Adipose tissue (tissue), 3 donors: ENCODE data around the gene POU2F2. TPM values are rescaled to one million over a fixed set of nuclear protein-coding genes. Genes with fewer than 3 reads are reported as not detected.

Source experiments
- H3K27ac ChIP-seq: one replicate; pipeline ENCODE4 v1.5.1; 2013; ENCODE audit warnings: low read depth, low read length
- WGBS, 3 donors: extraction: QIAGEN DNeasy Blood & Tissue Kit; methylation state at CpG; one replicate each; pipeline ENCODE4 v1.1.7; 2013; 5-methylcytosine and 5-hydroxymethylcytosine counted together
- polyA plus RNA-seq, 3 donors: library from polyadenylated mRNA; stranded (reverse); fragments of 200-250 nt; gene quantifications; one replicate each; pipeline ENCODE4 v1.2.3, GENCODE V29; 2013
- donor health status: healthy with polysubstance abuse.
- donor health status: Bipolar disorder and iron deficiency.
- donor health status: healthy.

The POU2F2 gene
- polyA plus RNA-seq, 3 donors, result 0.67 to 1.2 (median 0.83) TPM

- H3K27ac ChIP-seq, result no peak overlapping the region
- 63 to 66% (median 65%) methylated on average over 6 of the region's 6 CpGs for WGBS, 3 donors
These were observed 857 bp downstream of the POU2F2 start for GRCh38 chr19:42131149-42132029.

GRCh38 chr19:42130254-42130573, 2.0 kb downstream of the POU2F2 start:
- H3K27ac ChIP-seq, result no peak overlapping the region

- no peak overlapping the region for H3K27ac ChIP-seq
- 35 to 67% (median 36%) methylated on average over 20 of the region's 20 CpGs for WGBS, 3 donors
These were observed 2.6 kb downstream of the POU2F2 start for GRCh38 chr19:42129399-42130253.

GRCh38 chr19:42126574-42126973, 5.7 kb downstream of the POU2F2 start:
- no peak overlapping the region for H3K27ac ChIP-seq
- WGBS, 3 donors, result 74 to 82% (median 80%) methylated on average over 5 of the region's 5 CpGs

- 69 to 72% (median 69%) methylated on average over 6 of the region's 6 CpGs for WGBS, 3 donors
- no peak overlapping the region for H3K27ac ChIP-seq
These were observed 6.7 kb downstream of the POU2F2 start for GRCh38 chr19:42125536-42125935.

GRCh38 chr19:42124386-42124901, 7.8 kb downstream of the POU2F2 start:
- WGBS, 3 donors, result 80 to 85% (median 81%) methylated on average over 5 of the region's 5 CpGs
- no peak overlapping the region for H3K27ac ChIP-seq

GRCh38 chr19:42123765-42124164, 8.5 kb downstream of the POU2F2 start:
- 86 to 96% (median 96%) methylated on average over 1 of the region's 1 CpG for WGBS, 3 donors
- no peak overlapping the region for H3K27ac ChIP-seq

- no peak overlapping the region for H3K27ac ChIP-seq
- 78 to 85% (median 80%) methylated on average over 16 to 17 of the region's 17 CpGs for WGBS, 3 donors
These were observed 9.3 kb downstream of the POU2F2 start for GRCh38 chr19:42122691-42123607.

- no peak overlapping the region for H3K27ac ChIP-seq
- WGBS, 3 donors, result 16 to 69% (median 19%) methylated on average over 8 of the region's 8 CpGs
These were observed 10.6 kb downstream of the POU2F2 start for GRCh38 chr19:42121656-42122069.

GRCh38 chr19:42121036-42121621, 11.1 kb downstream of the POU2F2 start:
- H3K27ac ChIP-seq, result no peak overlapping the region
- 50 to 63% (median 51%) methylated on average over 5 of the region's 5 CpGs for WGBS, 3 donors

GRCh38 chr19:42120276-42120980, 11.8 kb downstream of the POU2F2 start:
- H3K27ac ChIP-seq, result no peak overlapping the region
- 92 to 93% (median 93%) methylated on average over 10 of the region's 10 CpGs for WGBS, 3 donors

GRCh38 chr19:42117076-42117475, 15.2 kb downstream of the POU2F2 start:
- WGBS, 3 donors, result 91 to 94% (median 93%) methylated on average over 6 of the region's 6 CpGs
- no peak overlapping the region for H3K27ac ChIP-seq

GRCh38 chr19:42116308-42117075, 15.8 kb downstream of the POU2F2 start:
- no peak overlapping the region for H3K27ac ChIP-seq
- 91 to 93% (median 92%) methylated on average over 19 to 20 of the region's 20 CpGs for WGBS, 3 donors

GRCh38 chr19:42115705-42116104, 16.5 kb downstream of the POU2F2 start:
- WGBS, 3 donors, result 62 to 92% (median 91%) methylated on average over 4 of the region's 4 CpGs
- H3K27ac ChIP-seq, result no peak overlapping the region

- no peak overlapping the region for H3K27ac ChIP-seq
- 22 to 64% (median 62%) methylated on average over 4 of the region's 4 CpGs for WGBS, 3 donors
These were observed 17.0 kb downstream of the POU2F2 start for GRCh38 chr19:42115219-42115618.

- H3K27ac ChIP-seq, result no peak overlapping the region
- WGBS, 3 donors, result 26 to 58% (median 57%) methylated on average over 7 of the region's 7 CpGs
These were observed 17.8 kb downstream of the POU2F2 start for GRCh38 chr19:42114412-42114811.
